HCT116 (cell line): Measurements from ENCODE around the gene EPHA8. TPM values are rescaled to one million over a fixed set of nuclear protein-coding genes. Genes with fewer than 3 reads are reported as not detected.

Source experiments
- ATAC-seq: fragments of 200-7000 bp; cut with Tn5 transposase; 2 replicates; pipeline ENCODE4 v1.9.1; 2020; ENCODE audit warnings: mild to moderate bottlenecking, moderate library complexity
- BruUV-seq: library from RNA; stranded (reverse); fragments of 400-500 nt; replicated peaks from 2 replicates; lab custom pipeline; 2021; lab: Mats Ljungman, UMichigan
- CTCF ChIA-PET: fragments of 300-600 bp; sonication (Branson Sonifier 250); formaldehyde crosslinking; loops from one replicate; lab custom pipeline; 2021; ENCODE audit warnings: antibody characterized with exemption; lab: Charles Lee
- POLR2A ChIA-PET: fragments of 300-600, 350-600 bp; sonication (Branson Sonifier 250); formaldehyde crosslinking; loops from one replicate; lab custom pipeline; 2021; ENCODE audit warnings: antibody characterized with exemption; lab: Charles Lee
- RAD21 ChIA-PET, 2 experiments: fragments of 300-600 bp; sonication (Branson Sonifier 250); formaldehyde crosslinking; loops; one replicate each; lab custom pipeline; 2023; ENCODE audit warnings: low total read pairs in 2 of 2; ENCODE audit not compliant: uncharacterized antibody in 2 of 2, unreplicated experiment in 2 of 2, low non-redundant PET in 1 of 2; lab: Charles Lee
- DNase-seq: peaks from one replicate; pipeline ENCODE4 v3.0.0-alpha.2; 2010; ENCODE audit warnings: low read depth, low spot score
- H2AFZ ChIP-seq: fragments of 200-600 bp; shearing (Covaris generic), sonication (generic); 2 replicates; pipeline ENCODE4 v1.6.1; 2017; ENCODE audit warnings: low read depth, mixed run types, mixed read lengths, antibody characterized with exemption, low read length; ENCODE audit not compliant: poor library complexity, severe bottlenecking
- H3K27ac ChIP-seq: 2 replicates; pipeline ENCODE4 v1.5.1; 2012; ENCODE audit warnings: low read depth, low read length
- H3K27me3 ChIP-seq: fragments of 200-600 bp; sonication (generic); 2 replicates; pipeline ENCODE4 v1.6.1; 2016; ENCODE audit warnings: mixed run types, low read length, mixed read lengths; ENCODE audit not compliant: insufficient read depth
- H3K36me3 ChIP-seq, 2 experiments: fragments of 200-500 bp in 1 of 2; fragments of 200-600 bp in 1 of 2; sonication (Bioruptor generic) in 1 of 2; sonication (generic) in 1 of 2; 2 replicates each; pipeline versions ENCODE4 v1.5.1 to v1.6.1; 2014 to 2016; ENCODE audit warnings: low read length in 2 of 2, inconsistent platforms in 1 of 2, mixed read lengths in 1 of 2, mixed run types in 1 of 2; ENCODE audit not compliant: insufficient read depth in 2 of 2, control insufficient read depth in 1 of 2
- H3K4me1 ChIP-seq, 2 experiments: fragments of 200-600 bp in 1 of 2; sonication (generic) in 1 of 2; 2 replicates each; pipeline versions ENCODE4 v1.5.1 to v1.6.1; 2012 to 2017; ENCODE audit warnings: low read length in 2 of 2, inconsistent platforms in 1 of 2, mild to moderate bottlenecking in 1 of 2, mixed read lengths in 1 of 2, mixed run types in 1 of 2, moderate library complexity in 1 of 2; ENCODE audit not compliant: insufficient read depth in 2 of 2, control insufficient read depth in 1 of 2
- H3K4me2 ChIP-seq: fragments of 200-600 bp; sonication (generic); 2 replicates; pipeline ENCODE4 v1.6.1; 2017; ENCODE audit warnings: mixed run types, low read length, mixed read lengths
- H3K4me3 ChIP-seq, 2 experiments: fragments of 200-600 bp in 1 of 2; sonication (generic) in 1 of 2; replicated peaks in 1 of 2; 2 replicates each; pipeline ENCODE4 v1.5.1; 2011 to 2016; ENCODE audit warnings: low read length in 2 of 2, control low read depth in 1 of 2, low read depth in 1 of 2, mild to moderate bottlenecking in 1 of 2, mixed read lengths in 1 of 2, mixed run types in 1 of 2
- H3K79me2 ChIP-seq: fragments of 200-600 bp; sonication (generic); 2 replicates; pipeline ENCODE4 v1.6.1; 2017; ENCODE audit warnings: mild to moderate bottlenecking, mixed run types, low read length, moderate library complexity, mixed read lengths; ENCODE audit not compliant: insufficient read depth
- H3K9ac ChIP-seq: fragments of 200-600 bp; sonication (generic); 2 replicates; pipeline ENCODE4 v1.6.1; 2016; ENCODE audit warnings: low read length, mixed read lengths
- H3K9me2 ChIP-seq: fragments of 200-600 bp; sonication (generic), shearing (Covaris generic); 2 replicates; pipeline ENCODE4 v1.6.1; 2017; ENCODE audit warnings: mixed run types, mild to moderate bottlenecking, moderate library complexity; ENCODE audit not compliant: insufficient read depth
- H3K9me3 ChIP-seq, 2 experiments: fragments of 200-500 bp in 1 of 2; fragments of 200-600 bp in 1 of 2; sonication (Bioruptor generic) in 1 of 2; sonication (generic) in 1 of 2; 2 replicates each; pipeline ENCODE4 v1.6.1; 2014 to 2017; ENCODE audit warnings: low read length in 2 of 2, mixed read lengths in 2 of 2, inconsistent platforms in 1 of 2, low read depth in 1 of 2, mild to moderate bottlenecking in 1 of 2, mixed run types in 1 of 2, moderate library complexity in 1 of 2; ENCODE audit not compliant: control insufficient read depth in 1 of 2, insufficient read depth in 1 of 2
- H4K20me1 ChIP-seq: fragments of 200-600 bp; sonication (generic), shearing (Covaris generic); 2 replicates; pipeline ENCODE4 v1.6.1; 2017; ENCODE audit warnings: mixed run types, mild to moderate bottlenecking, moderate library complexity; ENCODE audit not compliant: insufficient read depth
- ATF3 ChIP-seq: IDR thresholded peaks from 2 replicates; pipeline ENCODE4 v1.6.1; 2012
- CEBPB ChIP-seq: IDR thresholded peaks from 2 replicates; pipeline ENCODE4 v1.6.1; 2012; ENCODE audit warnings: low read depth
- JUND ChIP-seq: IDR thresholded peaks from 2 replicates; pipeline ENCODE4 v1.6.1; 2012
- POLR2AphosphoS5 ChIP-seq: IDR thresholded peaks from 2 replicates; pipeline ENCODE4 v1.6.1; 2011; ENCODE audit warnings: mild to moderate bottlenecking, low read depth, low read length, moderate library complexity
- SIN3A ChIP-seq: IDR thresholded peaks from 2 replicates; pipeline ENCODE4 v1.6.1; 2012; ENCODE audit warnings: low read depth
- TCF7L2 ChIP-seq: IDR thresholded peaks from 2 replicates; pipeline ENCODE4 v1.7.0; 2011; ENCODE audit warnings: borderline replicate concordance, inconsistent platforms; ENCODE audit not compliant: insufficient read depth, insufficient read length; ENCODE audit errors: extremely low read depth
- ZFX ChIP-seq: fragments of 450-650 bp; IDR thresholded peaks from 2 replicates; pipeline ENCODE4 v1.6.1; 2017
- intact Hi-C: fragments of 100-400 bp; cut with micrococcal nuclease; formaldehyde crosslinking; loops from 2 replicates; pipeline ENCODE4 v1.10.0; 2022
- total RNA-seq: library from RNA; stranded (reverse); gene quantifications from one replicate; pipeline ENCODE4 v1.2.1, GENCODE V29; 2021; ENCODE audit not compliant: unreplicated experiment

The EPHA8 gene
- total RNA-seq, 1 experiment from 2014 or later: 0.30 TPM

GRCh38 chr1:22616571-22616970 is 53.3 kb downstream of the EPHA8 start:
- H3K9me2 ChIP-seq: no peaks in the 10 kb centered on the region
- H3K4me1 ChIP-seq: no peaks in the 10 kb centered on the region
- H3K36me3 ChIP-seq: no peaks in the 10 kb centered on the region
- POLR2A ChIA-PET: no interaction called here
- no peak overlapping the region for H3K4me2 ChIP-seq
- RAD21 ChIA-PET: interaction anchor here in 1 of 2 experiments (0.6 kb wide), 1 partner anchor 235 kb away, joined by 4 read pairs; no protein-coding TSS in a partner anchor
- ATAC-seq: no peak
- H3K79me2 ChIP-seq: no peaks in the 10 kb centered on the region
- TF ChIP-seq POLR2AphosphoS5 (no peak), CEBPB (no peak), TCF7L2 (no peak)
- H3K9ac ChIP-seq: no peak overlapping the region
- DNase-seq: no peak
- peaks cover 77% of the 10 kb centered on the region for H3K27me3 ChIP-seq
- BruUV-seq: no TSS peak
- CTCF ChIA-PET: no interaction called here
- intact Hi-C loops: no loop called here
- H2AFZ ChIP-seq: no peak overlapping the region
- H3K4me3 ChIP-seq: no peak overlapping the region
- H4K20me1 ChIP-seq: no peaks in the 10 kb centered on the region
- H3K9me3 ChIP-seq: no peaks in the 10 kb centered on the region
- no peak overlapping the region for H3K27ac ChIP-seq

- ChIA-PET POLR2A (no interaction called here), RAD21 (no interaction called here), CTCF (interaction anchor here (0.6 kb wide), 1 partner anchor 475 kb away, joined by 3 read pairs; no protein-coding TSS in a partner anchor)
- Histone ChIP-seq H3K27me3 (peaks cover 86% of the 10 kb centered on the region), H3K9ac (no peak overlapping the region), H2AFZ (no peak overlapping the region), H3K9me3 (no peaks in the 10 kb centered on the region), H3K36me3 (no peaks in the 10 kb centered on the region), H3K27ac (no peak overlapping the region), H3K79me2 (no peaks in the 10 kb centered on the region), H3K9me2 (no peaks in the 10 kb centered on the region), H3K4me2 (no peak overlapping the region), H4K20me1 (no peaks in the 10 kb centered on the region), H3K4me3 (no peak overlapping the region), H3K4me1 (no peaks in the 10 kb centered on the region)
- intact Hi-C loops: no loop called here
- no TSS peak for BruUV-seq
- TF ChIP-seq SIN3A (no peak), ATF3 (no peak), ZFX (no peak), TCF7L2 (no peak), JUND (no peak)
- DNase-seq (no peak), ATAC-seq (no peak)
Measured at GRCh38 chr1:22618056-22618455, 54.8 kb downstream of the EPHA8 start.
